Uterus (tissue), 4 donors: ENCODE data around the gene OPTC. TPM values are rescaled to one million over a fixed set of nuclear protein-coding genes. Genes with fewer than 3 reads are reported as not detected.
A peak's percentile ranks its signal among the peaks of the same experiment; 100 is the strongest.

Source experiments
- DNase-seq, 2 donors: peaks; one replicate each; pipeline ENCODE4 v3.0.0-alpha.2; 2019 to 2020
- H3K27ac ChIP-seq, 2 donors: fragments of 200-600 bp; sonication (generic); 1 replicate in 1 of 2; 2 replicates in 1 of 2; pipeline ENCODE4 v1.5.1; 2016 to 2018
- H3K27me3 ChIP-seq, 2 donors: fragments of 200-600 bp; sonication (generic); one replicate each; pipeline ENCODE4 v1.5.1; 2018 to 2019; ENCODE audit warnings: control low read depth in 1 of 2
- H3K36me3 ChIP-seq, 2 donors: fragments of 200-600 bp; sonication (generic); one replicate each; pipeline ENCODE4 v1.5.1; 2019; ENCODE audit warnings: control low read depth in 1 of 2
- H3K4me1 ChIP-seq, 2 donors: fragments of 200-600 bp; sonication (generic); one replicate each; pipeline ENCODE4 v1.5.1; 2018 to 2019; ENCODE audit warnings: control low read depth in 1 of 2
- H3K4me3 ChIP-seq, 2 donors: fragments of 200-600 bp; sonication (generic); 1 replicate in 1 of 2; 2 replicates in 1 of 2; pipeline ENCODE4 v1.5.1; 2018 to 2019; ENCODE audit warnings: mild to moderate bottlenecking in 1 of 2
- H3K9me3 ChIP-seq, 2 donors: fragments of 200-600 bp; sonication (generic); one replicate each; pipeline ENCODE4 v1.5.1; 2019; ENCODE audit warnings: control low read depth in 1 of 2
- CTCF ChIP-seq, 4 experiments: fragments of 200-600 bp in 2 of 4; fragments of 450-650 bp in 2 of 4; sonication (generic) in 2 of 4; IDR thresholded peaks; one replicate each; pipeline ENCODE4 v1.5.1; 2016 to 2019; ENCODE audit warnings: antibody characterized with exemption in 4 of 4, mild to moderate bottlenecking in 2 of 4, moderate library complexity in 1 of 4
- POLR2A ChIP-seq, 2 donors: fragments of 450-650 bp; IDR thresholded peaks; one replicate each; pipeline ENCODE4 v1.6.1; 2016; ENCODE audit warnings: antibody characterized with exemption in 2 of 2, mild to moderate bottlenecking in 1 of 2, moderate library complexity in 1 of 2
- intact Hi-C: fragments of 100-400 bp; cut with DNase I; formaldehyde crosslinking; loops from one replicate; pipeline ENCODE4 v1.15.1; 2023; ENCODE audit warnings: low total_unique reads
- total RNA-seq, 4 donors: library from RNA; depleted of rRNA in 3 of 4; stranded (reverse); fragments of >200 nt in 3 of 4; gene quantifications; one replicate each; pipeline versions ENCODE4 v1.1.0 to v1.2.4, GENCODE V29; 2014 to 2023
- donor health status: DM: yes; HTN: yes; CAD: no.

The OPTC gene
- total RNA-seq, 4 donors from 2014 or later = not detected

DNA sequence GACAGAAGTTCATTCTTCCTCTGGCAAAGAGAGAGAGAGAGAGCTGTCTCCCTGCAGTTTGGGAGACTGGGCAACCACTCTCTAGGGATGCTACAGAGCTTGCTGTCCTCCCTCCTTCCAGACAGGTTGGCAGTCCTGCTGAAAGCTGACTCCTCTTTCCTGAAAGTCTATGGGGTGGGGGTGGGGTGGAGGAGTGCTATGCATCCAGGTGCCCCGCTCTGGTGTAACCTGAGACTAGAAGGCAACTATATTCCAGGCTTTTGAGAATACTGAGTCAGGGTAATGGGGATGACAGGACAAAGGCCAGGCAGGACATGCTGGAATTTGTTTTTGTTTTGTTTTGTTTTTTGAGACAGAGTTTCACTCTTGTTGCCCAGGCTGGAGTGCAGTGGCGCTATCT lies 55.4 kb downstream of the OPTC start:
- Histone ChIP-seq H3K27ac (peak overlapping the region; percentile 31 to 94), H3K36me3 (no peaks in the 10 kb centered on the region)
- TF ChIP-seq POLR2A (IDR thresholded peaks at IDR 0.05) (no peak), CTCF (IDR thresholded peaks at IDR 0.05) (no peak)

DNA sequence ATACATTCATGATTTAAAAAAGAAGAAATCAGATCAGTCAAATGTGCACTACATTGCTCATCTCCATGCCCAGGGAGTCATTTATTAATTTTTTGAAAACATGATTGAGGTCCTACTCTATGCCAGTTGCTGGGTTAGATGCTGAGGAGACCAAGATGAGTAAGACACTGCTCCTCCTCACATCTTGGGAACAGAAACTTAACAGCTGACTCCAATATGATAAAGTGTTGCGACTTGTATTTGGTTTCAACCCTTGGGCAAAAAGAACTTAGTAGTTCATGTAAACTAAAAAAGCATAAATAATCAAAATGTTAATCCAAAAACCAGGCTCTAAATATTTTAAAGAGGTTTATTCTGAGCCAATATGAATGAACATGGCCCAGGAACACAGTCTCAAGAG lies 56.9 kb downstream of the OPTC start:
- intact Hi-C loops = no loop called here
- H3K4me3 ChIP-seq = no peak overlapping the region

More for the DNA sequence above, 55.4 kb downstream of the OPTC start:
- Histone ChIP-seq H3K4me1 (peaks cover 0 to 7% of the 10 kb centered on the region in 2 donors), H3K9me3 (no peaks in the 10 kb centered on the region), H3K4me3 (no peak overlapping the region), H3K27me3 (no peaks in the 10 kb centered on the region)
- intact Hi-C loops = no loop called here
- DNase-seq = no peak

GRCh38 chr1:203551550-203551949 lies 57.6 kb downstream of the OPTC start:
- H3K4me1 ChIP-seq = peaks cover 7 to 12% of the 10 kb centered on the region in 2 donors
- H3K27me3 ChIP-seq = no peaks in the 10 kb centered on the region
- intact Hi-C loops = no loop called here
- no peaks in the 10 kb centered on the region for H3K9me3 ChIP-seq
- no peak for TF ChIP-seq POLR2A (IDR thresholded peaks at IDR 0.05)
- no peak for TF ChIP-seq CTCF (IDR thresholded peaks at IDR 0.05)
- DNase-seq = no peak
- no peaks in the 10 kb centered on the region for H3K36me3 ChIP-seq
- peak overlapping the region; percentile 94 for H3K27ac ChIP-seq
- H3K4me3 ChIP-seq = no peak overlapping the region

More for the DNA sequence above, 56.9 kb downstream of the OPTC start:
- H3K36me3 ChIP-seq = no peaks in the 10 kb centered on the region
- H3K9me3 ChIP-seq = no peaks in the 10 kb centered on the region
- TF ChIP-seq POLR2A (IDR thresholded peaks at IDR 0.05) (no peak), CTCF (IDR thresholded peaks at IDR 0.05) (no peak)
- H3K4me1 ChIP-seq = peaks cover 7 to 12% of the 10 kb centered on the region in 2 donors
- H3K27ac ChIP-seq = peak overlapping the region; percentile 94
- DNase-seq = no peak
- no peaks in the 10 kb centered on the region for H3K27me3 ChIP-seq

- peak overlapping the region; percentile 94 for H3K27ac ChIP-seq
Observed at GRCh38 chr1:203553496-203553895, 59.5 kb downstream of the OPTC start.

DNA sequence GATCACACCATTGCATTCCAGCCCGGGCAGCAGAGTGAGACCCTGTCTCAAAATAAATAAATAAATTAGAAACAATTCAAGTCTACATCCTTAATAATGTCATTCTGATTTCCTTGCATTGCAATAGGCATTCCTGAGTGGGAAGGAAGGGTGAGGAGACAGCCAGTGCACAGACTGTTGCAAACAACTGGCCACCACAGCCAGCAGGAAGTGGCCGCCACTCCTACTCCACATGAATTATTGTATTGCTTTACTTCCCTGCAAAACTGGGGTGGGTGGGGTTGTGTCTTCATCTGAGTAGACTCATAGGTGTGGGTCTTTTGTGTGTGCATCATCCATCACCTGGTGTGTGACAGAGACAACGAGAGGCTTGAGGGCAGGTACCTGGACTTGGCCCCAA lies 60.1 kb downstream of the OPTC start:
- TF ChIP-seq CTCF (IDR thresholded peaks at IDR 0.05) (no peak), POLR2A (IDR thresholded peaks at IDR 0.05) (no peak)
- H3K36me3 ChIP-seq = no peaks in the 10 kb centered on the region
- peaks cover 16 to 17% of the 10 kb centered on the region in 2 donors for H3K4me1 ChIP-seq
- H3K27ac ChIP-seq = peak overlapping the region; percentile 94
- DNase-seq = no peak
- no peaks in the 10 kb centered on the region for H3K27me3 ChIP-seq
- H3K4me3 ChIP-seq = peak overlapping the region in 1 of 2 donors; percentile 29
- H3K9me3 ChIP-seq = no peaks in the 10 kb centered on the region
- intact Hi-C loops = no loop called here

More at GRCh38 chr1:203553496-203553895, 59.5 kb downstream of the OPTC start:
- Histone ChIP-seq H3K4me3 (peak overlapping the region in 1 of 2 donors; percentile 29), H3K9me3 (no peaks in the 10 kb centered on the region), H3K27me3 (no peaks in the 10 kb centered on the region), H3K36me3 (no peaks in the 10 kb centered on the region), H3K4me1 (peaks cover 10 to 17% of the 10 kb centered on the region in 2 donors)
- TF ChIP-seq CTCF (IDR thresholded peaks at IDR 0.05) = no peak
- no peak for TF ChIP-seq POLR2A (IDR thresholded peaks at IDR 0.05)
- intact Hi-C loops = no loop called here
- DNase-seq = no peak
